Spleen (tissue), 11 donors: ENCODE measurements around the gene AKAP10. TPM values are rescaled to one million over a fixed set of nuclear protein-coding genes. Genes with fewer than 3 reads are reported as not detected.

Experiments used
- DNase-seq: peaks from one replicate; pipeline ENCODE4 v3.0.0-alpha.2; 2020
- H3K27ac ChIP-seq, 8 donors: fragments of 200-600 bp; sonication (generic) in 7 of 8; 1 replicate in 4 of 8; 2 replicates in 4 of 8; pipeline versions ENCODE4 v1.5.0 to v1.8.0; 2016 to 2021; ENCODE audit warnings: inconsistent platforms in 4 of 8, mild to moderate bottlenecking in 4 of 8, moderate library complexity in 1 of 8
- H3K27me3 ChIP-seq, 7 donors: fragments of 200-600 bp; sonication (generic) in 6 of 7; replicated peaks in 1 of 7; 1 replicate in 4 of 7; 2 replicates in 3 of 7; pipeline versions ENCODE4 v1.5.0 to v1.8.0; 2016 to 2021; ENCODE audit warnings: inconsistent platforms in 3 of 7, mild to moderate bottlenecking in 1 of 7
- H3K36me3 ChIP-seq, 6 donors: fragments of 200-600 bp; sonication (generic) in 5 of 6; 1 replicate in 4 of 6; 2 replicates in 2 of 6; pipeline versions ENCODE4 v1.5.0 to v1.8.0; 2016 to 2021; ENCODE audit warnings: inconsistent platforms in 2 of 6
- H3K4me1 ChIP-seq, 6 donors: fragments of 200-600 bp; sonication (generic) in 5 of 6; 1 replicate in 3 of 6; 2 replicates in 3 of 6; pipeline versions ENCODE4 v1.5.0 to v1.8.0; 2016 to 2021; ENCODE audit warnings: inconsistent platforms in 3 of 6
- H3K4me3 ChIP-seq, 8 donors: fragments of 200-600 bp; sonication (generic) in 7 of 8; 1 replicate in 4 of 8; 2 replicates in 4 of 8; pipeline versions ENCODE4 v1.5.0 to v1.8.0; 2016 to 2021; ENCODE audit warnings: inconsistent platforms in 4 of 8, mild to moderate bottlenecking in 4 of 8, moderate library complexity in 2 of 8
- H3K9me3 ChIP-seq, 8 donors: fragments of 200-600 bp; sonication (generic) in 7 of 8; 1 replicate in 4 of 8; 2 replicates in 4 of 8; pipeline versions ENCODE4 v1.5.0 to v1.8.0; 2016 to 2021; ENCODE audit warnings: inconsistent platforms in 4 of 8
- CTCF ChIP-seq, 11 experiments: fragments of 200-600 bp in 7 of 11; fragments of 450-650 bp in 4 of 11; sonication (generic) in 4 of 11; IDR thresholded peaks in 8 of 11; conservative IDR thresholded peaks in 3 of 11; 1 replicate in 7 of 11; 2 replicates in 4 of 11; pipeline versions ENCODE4 v1.4.0 to v1.8.0; 2016 to 2021; ENCODE audit warnings: antibody characterized with exemption in 11 of 11, inconsistent platforms in 4 of 11, mild to moderate bottlenecking in 1 of 11
- POLR2A ChIP-seq, 3 donors: fragments of 450-650 bp; IDR thresholded peaks; one replicate each; pipeline ENCODE4 v1.5.1; 2017; ENCODE audit warnings: antibody characterized with exemption in 3 of 3, mild to moderate bottlenecking in 1 of 3
- POLR2AphosphoS5 ChIP-seq, 3 donors: sonication (generic); formaldehyde crosslinking; IDR thresholded peaks; one replicate each; pipeline ENCODE4 v1.5.1; 2017; ENCODE audit warnings: antibody characterized with exemption in 3 of 3
- WGBS, 5 donors: extraction: QIAGEN DNeasy Blood & Tissue Kit in 3 of 5; methylation state at CpG; one replicate each; pipeline versions ENCODE4 v1.1.5 to v1.1.7; 2013 to 2018; 5-methylcytosine and 5-hydroxymethylcytosine counted together
- intact Hi-C: fragments of 100-400 bp; cut with DNase I; formaldehyde crosslinking; loops from one replicate; pipeline ENCODE4 v1.15.0; 2023; ENCODE audit warnings: low total_unique reads
- polyA plus RNA-seq, 3 donors: library from polyadenylated mRNA; stranded (reverse); fragments of 200-250 nt; gene quantifications; one replicate each; pipeline ENCODE4 v1.2.1, GENCODE V29; 2013
- total RNA-seq, 7 donors: library from RNA; depleted of rRNA in 3 of 7; stranded (reverse); fragments of >200 nt in 3 of 7; fragmentation: NEBNext Ultra II Directional in 4 of 7; extraction: Animal tissue kit (Norgen Biotek cat#: 25700) in 4 of 7; gene quantifications; one replicate each; pipeline versions ENCODE4 v1.1.0 to v1.2.1, GENCODE V29; 2016 to 2021
- donor health status: healthy with polysubstance abuse.
- donor health status: DM: no; HTN: no; CAD: no; lungs with moderate emphysema.
- donor health status: DM: no; HTN: no; CAD: no.
- donor health status: Bipolar disorder and iron deficiency.
- donor health status: healthy.
- donor health status: DM: no; HTN: no; CAD: no.
- donor health status: DM: yes; HTN: yes; CAD: no.

The AKAP10 gene
- total and polyA plus RNA-seq, 10 donors = 6.9 to 69.8 (median 53.6) TPM

GRCh38 chr17:19996502-19996901 lies 18.9 kb upstream of the AKAP10 start:
- no peak for DNase-seq
- peaks cover 0 to 12% (median 0%) of the 10 kb centered on the region in 7 donors for H3K27me3 ChIP-seq
- peaks cover 3 to 20% (median 12%) of the 10 kb centered on the region in 6 donors for H3K4me1 ChIP-seq
- H3K36me3 ChIP-seq = no peaks in the 10 kb centered on the region
- 15 to 28% (median 25%) methylated on average over 5 of the region's 5 CpGs for WGBS, 5 donors
- no peak overlapping the region for H3K4me3 ChIP-seq
- H3K9me3 ChIP-seq = no peaks in the 10 kb centered on the region
- TF ChIP-seq POLR2AphosphoS5 (IDR thresholded peaks at IDR 0.05) = peak in 1 of 3 donors; percentile 58
- no peak for TF ChIP-seq CTCF (IDR thresholded peaks at IDR 0.05 in 8 of 11, conservative IDR thresholded peaks at IDR 0.05 in 3 of 11)
- H3K27ac ChIP-seq = no peak overlapping the region
- intact Hi-C loops = no loop called here

GRCh38 chr17:19996086-19996485 lies 18.5 kb upstream of the AKAP10 start:
- Histone ChIP-seq H3K36me3 (no peaks in the 10 kb centered on the region), H3K27ac (no peak overlapping the region), H3K4me3 (no peak overlapping the region), H3K9me3 (no peaks in the 10 kb centered on the region), H3K4me1 (peaks cover 3 to 24% (median 12%) of the 10 kb centered on the region in 6 donors), H3K27me3 (peaks cover 0 to 12% (median 0%) of the 10 kb centered on the region in 7 donors)
- intact Hi-C loops = no loop called here
- DNase-seq = no peak
- 76 to 96% (median 90%) methylated on average over 1 of the region's 1 CpG for WGBS, 5 donors
- TF ChIP-seq CTCF (IDR thresholded peaks at IDR 0.05 in 8 of 11, conservative IDR thresholded peaks at IDR 0.05 in 3 of 11) = no peak
- no peak for TF ChIP-seq POLR2AphosphoS5 (IDR thresholded peaks at IDR 0.05)
- no peak for TF ChIP-seq POLR2A (IDR thresholded peaks at IDR 0.05)

- intact Hi-C loops = loop anchor here (5.0 kb wide), 1 partner anchor 124 kb away; no protein-coding TSS in a partner anchor
- peak; percentile 93 for DNase-seq
- peak overlapping the region in 1 of 8 donors; percentile 45 for H3K4me3 ChIP-seq
- no peaks in the 10 kb centered on the region for H3K36me3 ChIP-seq
- 32 to 44% (median 33%) methylated on average over 17 to 24 of the region's 24 CpGs for WGBS, 5 donors
- peaks cover 3 to 25% (median 12%) of the 10 kb centered on the region in 6 donors for H3K4me1 ChIP-seq
- no peaks in the 10 kb centered on the region for H3K9me3 ChIP-seq
- TF ChIP-seq CTCF (IDR thresholded peaks at IDR 0.05 in 8 of 11, conservative IDR thresholded peaks at IDR 0.05 in 3 of 11) = peak; percentile 74 to 92 (median 83)
- TF ChIP-seq POLR2AphosphoS5 (IDR thresholded peaks at IDR 0.05) = peak in 1 of 3 donors; percentile 38
- no peak for TF ChIP-seq POLR2A (IDR thresholded peaks at IDR 0.05)
- peaks cover 0 to 12% (median 0%) of the 10 kb centered on the region in 7 donors for H3K27me3 ChIP-seq
- H3K27ac ChIP-seq = no peak overlapping the region
Measured at GRCh38 chr17:19992803-19993713, 15.4 kb upstream of the AKAP10 start.
